ENCODE measurements around the gene NAV1. TPM values are rescaled to one million over a fixed set of nuclear protein-coding genes. Genes with fewer than 3 reads are reported as not detected.

NAV1 gene
- total RNA-seq, 5 donors from 2014 or later (not counting 1 experiment from before 2014, with no cell fraction given) = 2.8 to 6.9 (median 4.7) TPM

DNA sequence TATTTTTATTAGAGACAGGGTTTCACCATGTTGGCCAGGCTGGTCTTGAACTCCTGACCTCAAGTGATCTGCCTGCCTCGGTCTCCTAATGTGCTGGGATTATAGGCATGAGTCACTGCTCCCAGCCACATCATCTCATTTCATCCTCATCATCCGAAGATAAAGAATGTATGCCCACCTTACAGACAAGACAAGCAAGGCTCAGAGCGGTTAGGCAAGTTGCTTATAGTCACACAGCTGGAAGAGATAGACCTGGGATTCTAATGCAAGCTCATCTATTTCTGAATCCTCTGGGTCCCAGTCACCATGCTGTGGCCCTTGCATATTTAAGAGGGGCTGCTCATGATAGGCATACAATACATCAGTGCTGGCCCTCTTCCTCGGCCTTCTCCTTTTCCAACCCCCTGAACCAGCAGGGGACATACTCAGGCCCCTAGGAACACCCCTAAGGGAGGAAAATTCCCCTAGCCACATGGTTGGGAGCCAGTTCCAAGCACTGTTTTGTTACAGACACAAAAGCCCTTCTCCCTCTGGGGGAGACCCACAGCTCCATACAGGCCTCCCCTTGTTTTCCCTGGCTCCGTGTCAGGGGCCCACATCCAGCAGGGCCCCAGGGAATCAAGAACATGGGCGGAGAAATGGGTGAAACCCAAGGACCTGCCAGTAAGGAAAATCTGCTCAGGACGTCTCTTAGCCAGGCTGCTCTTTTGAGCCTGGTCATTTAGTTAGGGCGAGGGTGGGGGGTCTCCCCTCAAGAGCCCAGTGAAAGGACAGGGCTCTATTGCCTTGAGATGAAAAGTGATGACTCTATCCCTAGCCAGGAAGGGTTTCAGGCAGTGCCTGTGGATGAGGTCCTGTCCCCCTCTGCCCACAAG is 38.9 kb upstream of the NAV1 start:
- Histone ChIP-seq H3K4me1 (ENCODE audit: control insufficient read depth in 1 of 2, extremely low read depth in 1 of 2, insufficient read depth in 2 of 2, low read length in 2 of 2) (peaks cover 0 to 5% of the 10 kb centered on the region in 2 experiments), H3K9me3 (no peaks in the 10 kb centered on the region), H3K27me3 (replicated peaks in 1 of 2; ENCODE audit: control insufficient read depth in 2 of 2, extremely low read depth in 1 of 2, insufficient read depth in 2 of 2, low read length in 1 of 2) (no peaks in the 10 kb centered on the region), H3K27ac (ENCODE audit: low read length) (no peak overlapping the region), H3K36me3 (ENCODE audit: control insufficient read depth in 2 of 2, extremely low read depth in 1 of 2, insufficient read depth in 1 of 2, low read length in 1 of 2) (peaks cover 6 to 11% of the 10 kb centered on the region in 2 donors), H3K4me3 (ENCODE audit: control insufficient read depth in 1 of 2, extremely low read depth in 1 of 2, low read length in 1 of 2) (no peak overlapping the region)
- no peaks in the 10 kb centered on the region for H3K27me3 Mint-ChIP-seq
- ATAC-seq (replicated peaks in 1 of 4) (no peak), DNase-seq (no peak)
- no peaks in the 10 kb centered on the region for H3K9me3 Mint-ChIP-seq
- WGBS (ENCODE audit: insufficient coverage) = 96% methylated on average over 6 of the region's 8 CpGs
- H3K4me1 Mint-ChIP-seq = peaks cover 13 to 20% (median 16%) of the 10 kb centered on the region in 3 donors
- POLR2A ChIA-PET = no interaction called here
- no peak overlapping the region for H3K4me3 Mint-ChIP-seq
- H3K27ac Mint-ChIP-seq = no peak overlapping the region
- CTCF ChIA-PET = interaction anchor here (0.5 to 1.8 kb wide), 4 partner anchors 11 to 58 kb away, joined by 3 to 8 read pairs (median 7); no protein-coding TSS in a partner anchor
- H3K36me3 Mint-ChIP-seq = peaks cover 9% of the 10 kb centered on the region

- H3K9me3 Mint-ChIP-seq = no peaks in the 10 kb centered on the region
- H3K4me3 ChIP-seq (ENCODE audit: control insufficient read depth in 1 of 2, extremely low read depth in 1 of 2, low read length in 1 of 2) = no peak overlapping the region
- no peaks in the 10 kb centered on the region for H3K27me3 Mint-ChIP-seq
- 100% methylated on average over 1 of the region's 4 CpGs for WGBS (ENCODE audit: insufficient coverage)
- H3K27me3 ChIP-seq (replicated peaks in 1 of 2; ENCODE audit: control insufficient read depth in 2 of 2, extremely low read depth in 1 of 2, insufficient read depth in 2 of 2, low read length in 1 of 2) = no peaks in the 10 kb centered on the region
- H3K36me3 Mint-ChIP-seq = peaks cover 4% of the 10 kb centered on the region
- no peak overlapping the region for H3K4me3 Mint-ChIP-seq
- CTCF ChIA-PET = interaction anchor here (0.5 to 3.8 kb wide), 5 partner anchors 11 to 58 kb away, joined by 3 to 20 read pairs (median 6); no protein-coding TSS in a partner anchor
- H3K27ac Mint-ChIP-seq = no peak overlapping the region
- POLR2A ChIA-PET = no interaction called here
- DNase-seq (no peak), ATAC-seq (replicated peaks in 1 of 4) (no peak)
- no peak overlapping the region for H3K27ac ChIP-seq (ENCODE audit: low read length)
- H3K4me1 ChIP-seq (ENCODE audit: control insufficient read depth in 1 of 2, extremely low read depth in 1 of 2, insufficient read depth in 2 of 2, low read length in 2 of 2) = peaks cover 4 to 11% of the 10 kb centered on the region in 2 experiments
- H3K36me3 ChIP-seq (ENCODE audit: control insufficient read depth in 2 of 2, extremely low read depth in 1 of 2, insufficient read depth in 1 of 2, low read length in 1 of 2) = peaks cover 4 to 6% of the 10 kb centered on the region in 2 donors
- H3K4me1 Mint-ChIP-seq = peaks cover 20 to 27% (median 23%) of the 10 kb centered on the region in 3 donors
- H3K9me3 ChIP-seq = no peaks in the 10 kb centered on the region
These were observed 38.2 kb upstream of the NAV1 start for GRCh38 chr1:201500670-201501120.

DNA sequence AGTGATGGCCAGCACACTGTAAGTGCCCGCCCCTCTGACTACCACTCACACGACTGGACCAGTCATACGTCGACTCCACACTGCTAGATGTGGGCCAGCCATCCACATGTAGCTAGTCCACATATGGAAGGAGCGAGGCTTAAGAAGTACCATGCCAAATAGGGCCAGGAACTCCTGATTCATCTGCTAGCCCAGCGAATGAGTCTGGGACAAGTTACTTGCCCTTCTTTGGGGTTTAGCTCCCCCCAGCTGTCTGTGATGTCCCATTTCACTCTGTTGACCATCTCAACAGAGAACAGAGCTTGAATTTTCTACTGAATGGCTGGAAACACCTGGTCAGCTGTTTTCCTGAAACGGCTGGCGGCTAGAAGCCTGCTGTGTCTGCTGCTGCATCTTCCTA is 37.8 kb upstream of the NAV1 start:
- no peak overlapping the region for H3K4me3 ChIP-seq (ENCODE audit: control insufficient read depth in 1 of 2, extremely low read depth in 1 of 2, low read length in 1 of 2)
- ChIA-PET CTCF (interaction anchor here (1.0 to 3.8 kb wide), 4 partner anchors 10 to 20 kb away, joined by 3 to 20 read pairs (median 6); no protein-coding TSS in a partner anchor), POLR2A (no interaction called here)
- no peaks in the 10 kb centered on the region for H3K27me3 ChIP-seq (replicated peaks in 1 of 2; ENCODE audit: control insufficient read depth in 2 of 2, extremely low read depth in 1 of 2, insufficient read depth in 2 of 2, low read length in 1 of 2)
- H3K9me3 ChIP-seq = no peaks in the 10 kb centered on the region
- H3K9me3 Mint-ChIP-seq = no peaks in the 10 kb centered on the region
- no peak overlapping the region for H3K27ac Mint-ChIP-seq
- H3K27ac ChIP-seq (ENCODE audit: low read length) = no peak overlapping the region
- no peaks in the 10 kb centered on the region for H3K27me3 Mint-ChIP-seq
- WGBS (ENCODE audit: insufficient coverage) = 96% methylated on average over 8 of the region's 8 CpGs
- ATAC-seq (replicated peaks in 1 of 4) (no peak), DNase-seq (no peak)
- H3K36me3 Mint-ChIP-seq = no peaks in the 10 kb centered on the region
- peaks cover 8 to 16% of the 10 kb centered on the region in 2 experiments for H3K4me1 ChIP-seq (ENCODE audit: control insufficient read depth in 1 of 2, extremely low read depth in 1 of 2, insufficient read depth in 2 of 2, low read length in 2 of 2)
- H3K4me3 Mint-ChIP-seq = no peak overlapping the region
- H3K4me1 Mint-ChIP-seq = peaks cover 24 to 31% (median 27%) of the 10 kb centered on the region in 3 donors
- H3K36me3 ChIP-seq (ENCODE audit: control insufficient read depth in 2 of 2, extremely low read depth in 1 of 2, insufficient read depth in 1 of 2, low read length in 1 of 2) = peaks cover 0 to 6% of the 10 kb centered on the region in 2 donors

DNA sequence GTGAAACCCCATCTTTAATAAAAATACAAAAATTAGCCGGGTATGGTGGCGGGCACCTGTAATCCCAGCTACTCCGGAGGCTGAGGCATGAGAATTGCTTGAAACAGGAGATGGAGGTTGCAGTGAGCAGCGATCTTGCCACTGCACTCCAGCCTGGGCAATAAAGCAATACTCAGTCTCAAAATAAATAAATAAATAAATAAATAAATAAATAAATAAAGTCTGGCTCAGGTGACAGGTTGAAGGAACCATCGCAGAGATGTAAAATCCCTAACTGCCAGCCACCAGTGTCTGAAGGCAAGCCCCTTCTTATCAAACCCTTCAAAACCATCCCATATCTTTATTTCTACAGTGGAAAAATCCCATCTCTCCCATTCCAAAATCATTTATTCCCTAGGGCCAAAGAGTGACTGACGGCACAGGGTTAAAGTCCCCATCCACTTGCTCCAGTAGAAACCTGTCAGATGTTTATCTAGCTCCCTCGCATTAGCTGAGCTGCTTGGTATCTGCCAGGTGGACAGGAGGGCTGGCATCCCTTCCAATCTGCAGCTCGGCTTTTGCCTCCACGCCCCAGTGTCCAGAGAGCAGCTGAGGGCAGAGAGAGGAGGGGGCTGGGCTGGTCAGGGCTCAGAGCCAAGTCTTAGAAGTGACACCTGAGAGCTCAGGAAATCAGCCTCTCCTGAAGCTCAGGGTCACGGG is 37.0 kb upstream of the NAV1 start:
- Mint-ChIP-seq H3K4me3 (no peak overlapping the region), H3K9me3 (no peaks in the 10 kb centered on the region), H3K27me3 (no peaks in the 10 kb centered on the region), H3K27ac (no peak overlapping the region), H3K4me1 (peaks cover 29 to 36% (median 33%) of the 10 kb centered on the region in 3 donors), H3K36me3 (no peaks in the 10 kb centered on the region)
- CTCF ChIA-PET = interaction anchor here (0.9 to 3.8 kb wide), 5 partner anchors 9 to 21 kb away, joined by 3 to 20 read pairs (median 6); no protein-coding TSS in a partner anchor
- POLR2A ChIA-PET = interaction anchor here in 1 of 2 donors (0.5 kb wide), 1 partner anchor 18 kb away, joined by 4 read pairs; no protein-coding TSS in a partner anchor
- Histone ChIP-seq H3K27ac (ENCODE audit: low read length) (no peak overlapping the region), H3K9me3 (no peaks in the 10 kb centered on the region), H3K4me3 (ENCODE audit: control insufficient read depth in 1 of 2, extremely low read depth in 1 of 2, low read length in 1 of 2) (no peak overlapping the region), H3K4me1 (ENCODE audit: control insufficient read depth in 1 of 2, extremely low read depth in 1 of 2, insufficient read depth in 2 of 2, low read length in 2 of 2) (peaks cover 10 to 22% of the 10 kb centered on the region in 2 experiments), H3K36me3 (ENCODE audit: control insufficient read depth in 2 of 2, extremely low read depth in 1 of 2, insufficient read depth in 1 of 2, low read length in 1 of 2) (peaks cover 0 to 6% of the 10 kb centered on the region in 2 donors), H3K27me3 (replicated peaks in 1 of 2; ENCODE audit: control insufficient read depth in 2 of 2, extremely low read depth in 1 of 2, insufficient read depth in 2 of 2, low read length in 1 of 2) (no peaks in the 10 kb centered on the region)
- 100% methylated on average over 2 of the region's 10 CpGs for WGBS (ENCODE audit: insufficient coverage)
- DNase-seq (no peak), ATAC-seq (replicated peaks in 1 of 4) (no peak)

- no peak for DNase-seq
- H3K4me1 ChIP-seq (ENCODE audit: control insufficient read depth in 1 of 2, extremely low read depth in 1 of 2, insufficient read depth in 2 of 2, low read length in 2 of 2) = peaks cover 13 to 25% of the 10 kb centered on the region in 2 experiments
- POLR2A ChIA-PET = interaction anchor here in 1 of 2 donors (0.5 kb wide), 1 partner anchor 18 kb away, joined by 4 read pairs; no protein-coding TSS in a partner anchor
- Mint-ChIP-seq H3K27ac (no peak overlapping the region), H3K9me3 (no peaks in the 10 kb centered on the region), H3K27me3 (no peaks in the 10 kb centered on the region), H3K4me3 (no peak overlapping the region), H3K4me1 (peaks cover 32 to 40% (median 33%) of the 10 kb centered on the region in 3 donors), H3K36me3 (no peaks in the 10 kb centered on the region)
- no peaks in the 10 kb centered on the region for H3K27me3 ChIP-seq (replicated peaks in 1 of 2; ENCODE audit: control insufficient read depth in 2 of 2, extremely low read depth in 1 of 2, insufficient read depth in 2 of 2, low read length in 1 of 2)
- CTCF ChIA-PET = interaction anchor here (0.9 to 3.8 kb wide), 3 partner anchors 10 to 20 kb away, joined by 9 to 20 read pairs (median 18); no protein-coding TSS in a partner anchor
- no peaks in the 10 kb centered on the region for H3K9me3 ChIP-seq
- no peak for ATAC-seq (replicated peaks in 1 of 4)
- no peak overlapping the region for H3K4me3 ChIP-seq (ENCODE audit: control insufficient read depth in 1 of 2, extremely low read depth in 1 of 2, low read length in 1 of 2)
- H3K27ac ChIP-seq (ENCODE audit: low read length) = no peak overlapping the region
- H3K36me3 ChIP-seq (ENCODE audit: control insufficient read depth in 2 of 2, extremely low read depth in 1 of 2, insufficient read depth in 1 of 2, low read length in 1 of 2) = peaks cover 0 to 6% of the 10 kb centered on the region in 2 donors
- 100% methylated on average over 1 of the region's 3 CpGs for WGBS (ENCODE audit: insufficient coverage)
These were observed 36.4 kb upstream of the NAV1 start for GRCh38 chr1:201502511-201502857.
